Muscle layer of colon (tissue), 2 donors: Measurements from ENCODE around the gene MYO5B.

Experiments used
- H3K27ac ChIP-seq: one replicate; pipeline ENCODE4 v1.7.0; 2013; ENCODE audit warnings: low read depth, mild to moderate bottlenecking, low read length, moderate library complexity
- H3K27me3 ChIP-seq, 2 donors: one replicate each; pipeline ENCODE4 v1.7.0; 2013; ENCODE audit warnings: low read length in 2 of 2, mild to moderate bottlenecking in 2 of 2; ENCODE audit not compliant: insufficient read depth in 2 of 2, control insufficient read depth in 1 of 2
- H3K36me3 ChIP-seq: one replicate; pipeline ENCODE4 v1.7.0; 2013; ENCODE audit warnings: mild to moderate bottlenecking, low read length; ENCODE audit not compliant: insufficient read depth
- H3K4me1 ChIP-seq: one replicate; pipeline ENCODE4 v1.7.0; 2013; ENCODE audit warnings: mild to moderate bottlenecking, low read length; ENCODE audit not compliant: insufficient read depth
- H3K4me3 ChIP-seq, 2 donors: one replicate each; pipeline ENCODE4 v1.7.0; 2013; ENCODE audit warnings: low read length in 2 of 2, low read depth in 1 of 2, mild to moderate bottlenecking in 1 of 2, moderate library complexity in 1 of 2
- H3K9ac ChIP-seq: one replicate; pipeline ENCODE4 v1.7.0; 2013; ENCODE audit warnings: low read length
- H3K9me3 ChIP-seq: one replicate; pipeline ENCODE4 v1.7.0; 2013; ENCODE audit warnings: mild to moderate bottlenecking, low read length
- donor health status: abdominal sarcoma.
- donor health status: Adenocarcinoma of cecum.

MYO5B gene

DNA sequence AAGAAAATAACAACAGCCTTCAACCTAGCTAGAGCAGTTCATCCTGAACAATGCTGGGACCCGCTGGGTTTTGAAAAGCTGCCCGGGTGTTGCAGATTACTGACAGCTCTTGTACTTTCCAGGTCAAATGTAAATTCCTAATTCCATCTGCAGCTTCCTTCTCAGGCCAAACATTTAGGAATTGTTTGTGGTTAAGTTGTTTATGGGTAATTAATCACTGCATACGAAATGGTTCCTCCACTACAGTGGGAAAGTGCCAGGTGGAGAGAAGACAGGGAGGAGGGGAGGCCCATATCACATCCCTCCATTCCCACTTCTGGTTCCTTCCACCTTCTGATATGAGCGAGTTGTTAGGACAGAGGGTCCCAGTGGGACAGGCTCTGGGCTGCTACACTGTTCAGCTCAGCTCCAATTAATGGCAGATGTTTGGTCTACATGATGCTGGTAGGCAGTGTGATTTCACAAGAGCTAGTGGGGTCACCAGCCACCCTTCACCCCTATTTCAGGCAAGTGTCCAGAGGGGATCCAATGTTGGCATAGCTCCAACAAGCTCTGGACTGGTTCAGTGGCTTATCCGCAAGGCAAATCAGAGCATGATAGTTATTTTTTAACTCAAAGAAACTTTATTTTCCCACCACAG, 268.7 kb downstream of the MYO5B start:
- no peaks in the 10 kb centered on the region for H3K9me3 ChIP-seq
- H3K9ac ChIP-seq, result no peak overlapping the region
- H3K4me3 ChIP-seq, result no peak overlapping the region
- no peak overlapping the region for H3K27ac ChIP-seq
- H3K36me3 ChIP-seq, result no peaks in the 10 kb centered on the region
- no peaks in the 10 kb centered on the region for H3K4me1 ChIP-seq
- H3K27me3 ChIP-seq, result no peaks in the 10 kb centered on the region

DNA sequence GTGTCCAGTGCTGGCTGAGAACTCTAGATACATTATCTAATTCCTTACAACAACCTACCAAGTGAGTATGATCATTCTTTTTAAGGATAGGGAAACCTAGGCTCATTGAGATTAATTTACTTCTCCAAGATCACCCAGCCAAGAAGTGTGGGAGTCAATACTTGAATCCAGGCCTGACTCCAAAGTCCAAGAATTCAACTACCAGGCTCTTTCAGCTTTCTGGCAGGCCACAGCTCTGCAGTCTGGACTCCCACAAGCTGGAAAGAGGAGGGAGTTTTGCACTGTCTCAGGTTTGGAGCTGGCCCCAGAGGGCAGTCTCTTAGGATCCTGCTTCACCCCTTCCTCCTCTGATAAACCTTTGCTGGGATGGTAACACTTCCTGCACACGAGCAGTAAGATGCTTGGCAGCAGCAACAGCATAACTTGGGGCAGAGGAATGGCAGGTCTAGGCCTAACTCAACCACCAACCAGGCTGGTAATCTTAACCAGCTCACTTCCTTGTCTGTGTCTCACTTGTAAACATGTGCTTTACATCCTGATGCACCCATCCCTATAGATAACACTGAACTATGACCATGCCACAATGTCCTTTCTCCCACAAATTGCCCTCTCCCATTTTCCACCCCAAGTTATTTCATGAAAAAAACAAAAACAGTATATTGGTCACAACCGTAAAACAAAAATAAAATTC, 270.5 kb downstream of the MYO5B start:
- Histone ChIP-seq H3K36me3 (no peaks in the 10 kb centered on the region), H3K4me1 (no peaks in the 10 kb centered on the region), H3K9me3 (no peaks in the 10 kb centered on the region), H3K27ac (no peak overlapping the region), H3K4me3 (no peak overlapping the region), H3K27me3 (no peaks in the 10 kb centered on the region), H3K9ac (no peak overlapping the region)

DNA sequence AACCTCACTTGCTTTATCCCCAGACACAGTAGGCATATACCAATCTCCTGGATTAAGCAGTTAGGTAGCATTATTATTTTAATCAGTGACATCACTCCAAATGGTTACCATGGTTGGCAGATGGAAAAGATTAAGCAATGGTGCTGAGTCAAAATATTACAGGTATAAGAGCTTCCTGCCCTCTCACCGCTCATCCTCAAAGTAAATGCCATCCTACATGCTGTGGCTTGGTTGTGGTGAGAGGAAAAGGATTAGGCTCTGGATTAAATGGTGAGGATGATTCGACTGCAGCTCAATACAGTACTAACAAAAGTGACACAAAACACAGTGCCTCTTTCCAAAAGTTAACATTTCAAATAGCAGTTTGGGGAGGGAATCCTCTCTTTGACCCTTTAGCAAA, 272.7 kb downstream of the MYO5B start:
- H3K4me3 ChIP-seq, result no peak overlapping the region
- no peaks in the 10 kb centered on the region for H3K9me3 ChIP-seq
- H3K4me1 ChIP-seq, result no peaks in the 10 kb centered on the region
- H3K27me3 ChIP-seq, result no peaks in the 10 kb centered on the region
- H3K9ac ChIP-seq, result no peak overlapping the region
- no peak overlapping the region for H3K27ac ChIP-seq
- no peaks in the 10 kb centered on the region for H3K36me3 ChIP-seq

DNA sequence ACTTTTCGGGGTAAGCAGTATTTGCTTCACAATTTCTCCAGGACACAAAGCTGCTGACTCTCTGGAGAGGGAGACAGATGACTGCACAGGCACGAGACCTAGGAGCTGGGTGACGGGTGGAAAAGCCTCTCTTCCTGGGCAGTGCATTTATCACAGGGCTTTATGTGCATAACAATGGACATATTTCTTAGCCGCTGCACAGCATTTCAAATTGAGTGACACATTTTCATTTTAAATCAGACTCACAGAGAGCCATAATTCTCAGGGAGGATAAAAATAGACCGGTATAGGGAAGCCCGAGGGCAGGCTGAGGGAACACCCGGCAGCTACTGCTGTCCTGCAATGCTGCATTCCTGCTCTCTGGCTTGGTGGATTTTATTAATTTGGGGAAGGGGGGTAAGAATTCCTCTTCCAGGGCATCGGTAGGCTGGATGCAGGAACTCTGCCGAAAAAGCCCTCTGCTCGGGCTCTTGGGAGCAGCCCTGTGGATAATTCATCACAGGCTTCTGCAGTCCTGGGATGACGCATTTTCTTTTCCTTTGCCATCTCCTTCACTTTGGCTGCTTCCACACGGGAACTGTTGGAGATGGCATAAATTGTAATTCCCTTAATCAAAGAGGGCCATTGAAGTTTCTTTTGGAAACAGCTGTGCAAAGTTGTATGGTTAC, 273.5 kb downstream of the MYO5B start:
- H3K9me3 ChIP-seq, result no peaks in the 10 kb centered on the region
- H3K36me3 ChIP-seq, result no peaks in the 10 kb centered on the region
- H3K9ac ChIP-seq, result no peak overlapping the region
- H3K27me3 ChIP-seq, result no peaks in the 10 kb centered on the region
- H3K4me1 ChIP-seq, result no peaks in the 10 kb centered on the region
- no peak overlapping the region for H3K4me3 ChIP-seq
- H3K27ac ChIP-seq, result no peak overlapping the region

DNA sequence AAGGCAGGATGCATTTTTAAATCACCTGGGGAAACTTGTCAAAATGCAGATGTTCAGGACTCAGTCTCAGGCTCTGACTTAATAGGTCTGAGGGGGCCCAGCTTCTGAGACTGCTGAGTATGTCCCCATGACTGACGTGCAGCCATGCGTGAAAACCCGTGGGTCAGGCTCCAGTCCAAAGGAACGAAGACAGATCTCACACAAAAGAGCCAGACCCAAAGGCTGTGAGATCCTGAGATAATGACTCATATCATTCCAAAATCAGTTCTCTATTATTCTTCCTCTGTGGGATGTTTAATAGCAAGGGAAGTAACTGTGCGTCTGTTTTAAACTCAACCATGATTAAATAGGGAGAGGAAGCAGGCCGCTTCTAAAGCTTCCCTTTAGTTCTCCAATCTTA, 274.2 kb downstream of the MYO5B start:
- no peaks in the 10 kb centered on the region for H3K27me3 ChIP-seq
- H3K4me3 ChIP-seq, result no peak overlapping the region
- H3K9me3 ChIP-seq, result no peaks in the 10 kb centered on the region
- H3K27ac ChIP-seq, result no peak overlapping the region
- no peak overlapping the region for H3K9ac ChIP-seq
- no peaks in the 10 kb centered on the region for H3K36me3 ChIP-seq
- H3K4me1 ChIP-seq, result no peaks in the 10 kb centered on the region

DNA sequence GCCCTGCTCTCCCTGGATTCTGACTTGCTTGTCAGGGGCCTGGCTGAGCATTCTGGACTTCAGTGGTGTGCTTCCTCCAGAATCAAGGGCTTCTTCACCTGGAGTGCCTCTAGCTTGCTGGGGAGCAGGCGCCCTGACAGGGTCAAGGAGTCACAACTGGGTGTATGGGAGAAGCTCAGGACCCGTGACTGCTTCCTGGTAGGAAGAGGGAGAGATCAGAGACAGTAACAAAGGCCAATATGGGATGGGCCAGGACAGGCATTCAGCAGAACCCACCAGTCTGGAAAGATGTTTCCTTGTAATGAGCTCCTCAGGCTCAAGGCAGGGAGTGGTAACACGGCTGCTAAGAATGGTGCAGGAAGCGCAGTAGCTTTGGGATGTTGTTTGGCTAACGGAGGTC, 277.2 kb downstream of the MYO5B start:
- Histone ChIP-seq H3K9me3 (no peaks in the 10 kb centered on the region), H3K36me3 (no peaks in the 10 kb centered on the region), H3K27ac (no peak overlapping the region), H3K4me1 (no peaks in the 10 kb centered on the region), H3K27me3 (no peaks in the 10 kb centered on the region), H3K4me3 (no peak overlapping the region), H3K9ac (no peak overlapping the region)

DNA sequence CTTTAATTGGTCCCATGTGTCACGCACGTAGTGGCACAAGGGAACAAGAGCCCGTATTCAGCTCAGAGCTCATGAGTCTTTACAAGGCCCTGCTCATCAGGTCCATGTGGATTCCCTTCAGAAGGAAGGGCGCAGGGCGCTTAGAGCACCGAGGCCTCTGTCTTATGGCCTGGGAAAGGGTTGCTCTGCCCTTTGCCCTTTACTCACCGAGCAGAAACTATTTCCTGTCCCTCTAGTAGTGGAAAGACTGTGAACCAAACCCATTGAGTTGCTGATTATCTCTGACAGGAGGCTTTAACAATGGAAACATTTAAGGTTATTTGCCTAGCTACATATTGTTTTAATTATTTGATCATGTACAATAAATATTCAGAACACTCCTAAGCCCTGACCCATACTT, 279.6 kb downstream of the MYO5B start:
- no peak overlapping the region for H3K27ac ChIP-seq

DNA sequence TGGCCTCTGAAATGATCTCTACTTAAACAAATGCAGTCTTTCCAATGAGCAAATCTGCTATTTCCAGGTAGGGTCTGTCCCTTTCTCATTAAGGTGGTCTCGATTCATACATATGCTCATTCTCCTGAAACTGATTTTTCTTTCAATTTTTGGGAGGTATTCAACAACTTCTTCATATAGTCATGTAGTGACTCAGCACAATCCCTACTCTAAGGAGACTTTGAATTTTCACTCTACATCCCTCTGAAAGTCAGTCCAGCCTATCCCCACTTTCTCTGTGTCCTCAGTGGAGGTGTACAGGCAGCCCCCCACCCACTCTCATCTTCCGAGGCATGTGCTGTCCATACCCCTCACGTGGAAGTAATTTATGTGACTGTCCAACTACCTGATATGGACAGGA, 281.7 kb downstream of the MYO5B start:
- H3K9ac ChIP-seq, result no peak overlapping the region
- no peaks in the 10 kb centered on the region for H3K36me3 ChIP-seq
- H3K27ac ChIP-seq, result no peak overlapping the region
- no peak overlapping the region for H3K4me3 ChIP-seq
- H3K27me3 ChIP-seq, result no peaks in the 10 kb centered on the region
- H3K9me3 ChIP-seq, result no peaks in the 10 kb centered on the region
- H3K4me1 ChIP-seq, result no peaks in the 10 kb centered on the region

More for the DNA sequence above, 279.6 kb downstream of the MYO5B start:
- Histone ChIP-seq H3K4me1 (no peaks in the 10 kb centered on the region), H3K9ac (no peak overlapping the region), H3K9me3 (no peaks in the 10 kb centered on the region), H3K27me3 (no peaks in the 10 kb centered on the region), H3K4me3 (no peak overlapping the region), H3K36me3 (no peaks in the 10 kb centered on the region)

DNA sequence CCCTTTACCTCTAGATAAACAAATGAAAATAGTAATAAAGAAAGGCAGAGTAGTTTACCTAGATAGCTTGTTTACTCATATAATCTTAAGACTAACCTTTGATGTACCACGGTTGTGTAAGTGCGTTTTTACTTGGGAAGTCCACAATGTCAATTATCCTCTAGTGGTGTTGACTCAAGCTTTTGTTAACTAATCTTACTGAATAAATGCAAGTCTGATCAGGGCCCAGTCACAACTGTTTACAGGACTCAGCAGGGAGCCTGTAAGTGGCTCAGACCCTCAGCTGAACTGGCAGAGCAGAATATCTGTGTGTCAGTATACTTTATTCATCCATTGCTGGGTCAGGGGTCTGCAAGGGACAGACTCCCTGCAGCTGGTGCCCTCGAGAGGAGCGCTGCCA, 283.5 kb downstream of the MYO5B start:
- Histone ChIP-seq H3K27me3 (no peaks in the 10 kb centered on the region), H3K9ac (no peak overlapping the region), H3K9me3 (no peaks in the 10 kb centered on the region), H3K27ac (no peak overlapping the region), H3K4me3 (no peak overlapping the region), H3K4me1 (no peaks in the 10 kb centered on the region), H3K36me3 (no peaks in the 10 kb centered on the region)

DNA sequence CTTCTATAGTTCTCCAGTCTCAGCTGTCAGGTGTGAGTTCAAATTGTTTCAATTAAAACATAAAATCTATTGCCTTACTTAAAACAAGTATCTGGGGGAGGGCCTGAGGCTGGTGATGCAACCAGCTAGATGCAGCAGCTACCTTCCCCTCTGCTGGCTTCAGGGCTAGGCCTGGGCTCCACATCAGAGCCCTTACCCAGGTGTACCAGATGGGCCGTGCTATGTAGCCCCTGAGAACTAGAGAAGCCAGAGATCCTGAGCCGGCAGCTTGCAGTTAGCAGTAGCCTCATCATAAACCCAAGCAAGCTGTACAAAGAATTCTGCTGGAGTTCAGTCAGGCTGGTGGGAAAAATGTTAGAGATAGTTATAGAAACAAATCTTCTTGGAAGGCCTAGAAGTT, 284.0 kb downstream of the MYO5B start:
- H3K4me1 ChIP-seq, result no peaks in the 10 kb centered on the region
- no peaks in the 10 kb centered on the region for H3K27me3 ChIP-seq
- no peak overlapping the region for H3K27ac ChIP-seq
- H3K36me3 ChIP-seq, result no peaks in the 10 kb centered on the region
- no peaks in the 10 kb centered on the region for H3K9me3 ChIP-seq
- H3K4me3 ChIP-seq, result no peak overlapping the region
- H3K9ac ChIP-seq, result no peak overlapping the region

DNA sequence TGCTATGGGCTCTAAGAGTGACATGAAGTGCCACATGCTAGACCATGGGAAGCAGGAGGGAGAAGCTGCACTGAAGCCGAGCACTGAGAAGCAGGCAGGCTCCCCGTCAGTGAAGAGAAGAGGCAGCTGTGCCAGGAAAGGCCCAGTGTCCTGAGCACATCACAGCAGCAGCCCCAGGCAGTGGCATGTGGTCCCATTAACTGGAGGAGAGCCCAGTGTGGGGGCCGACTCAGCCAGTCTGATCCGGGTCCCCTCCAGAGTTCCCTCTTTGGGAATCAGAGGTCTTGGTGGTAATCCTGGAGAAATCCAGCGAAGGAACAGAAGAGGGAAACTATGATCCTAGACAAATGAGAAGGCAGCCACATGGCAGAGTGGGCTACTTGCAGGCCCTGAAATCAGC, 284.9 kb downstream of the MYO5B start:
- Histone ChIP-seq H3K4me3 (no peak overlapping the region), H3K27me3 (no peaks in the 10 kb centered on the region), H3K9ac (no peak overlapping the region), H3K36me3 (no peaks in the 10 kb centered on the region), H3K4me1 (no peaks in the 10 kb centered on the region), H3K9me3 (no peaks in the 10 kb centered on the region), H3K27ac (no peak overlapping the region)
